Measurements from ENCODE around the gene CAMLG.
"Not testable (repeated sequence)": the region's sequence is repeated elsewhere in the genome, so short reads cannot be mapped to it uniquely, and the experiment has no call there.

GRCh38 chr5:134767528-134768291, 29.4 kb downstream of the CAMLG start:
- TF ChIP-seq, protein P1, sequence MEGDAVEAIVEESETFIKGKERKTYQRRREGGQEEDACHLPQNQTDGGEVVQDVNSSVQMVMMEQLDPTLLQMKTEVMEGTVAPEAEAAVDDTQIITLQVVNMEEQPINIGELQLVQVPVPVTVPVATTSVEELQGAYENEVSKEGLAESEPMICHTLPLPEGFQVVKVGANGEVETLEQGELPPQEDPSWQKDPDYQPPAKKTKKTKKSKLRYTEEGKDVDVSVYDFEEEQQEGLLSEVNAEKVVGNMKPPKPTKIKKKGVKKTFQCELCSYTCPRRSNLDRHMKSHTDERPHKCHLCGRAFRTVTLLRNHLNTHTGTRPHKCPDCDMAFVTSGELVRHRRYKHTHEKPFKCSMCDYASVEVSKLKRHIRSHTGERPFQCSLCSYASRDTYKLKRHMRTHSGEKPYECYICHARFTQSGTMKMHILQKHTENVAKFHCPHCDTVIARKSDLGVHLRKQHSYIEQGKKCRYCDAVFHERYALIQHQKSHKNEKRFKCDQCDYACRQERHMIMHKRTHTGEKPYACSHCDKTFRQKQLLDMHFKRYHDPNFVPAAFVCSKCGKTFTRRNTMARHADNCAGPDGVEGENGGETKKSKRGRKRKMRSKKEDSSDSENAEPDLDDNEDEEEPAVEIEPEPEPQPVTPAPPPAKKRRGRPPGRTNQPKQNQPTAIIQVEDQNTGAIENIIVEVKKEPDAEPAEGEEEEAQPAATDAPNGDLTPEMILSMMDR (IDR thresholded peaks at IDR 0.05): not testable (repeated sequence)
- TF ChIP-seq POLR2A (IDR thresholded peaks at IDR 0.05): not testable (repeated sequence)
